Stimulated activated CD4-positive, alpha-beta T cell treated with anti-CD3 and anti-CD28 coated beads, Interleukin-2, amount 100 ng/mL, for 4 hours (primary cell): ENCODE results near the gene HECTD2.
"Not testable (repeated sequence)": the region's sequence is repeated elsewhere in the genome, so short reads cannot be mapped to it uniquely, and the experiment has no call there.

ENCODE experiments used
- DNase-seq: peaks from one replicate; pipeline ENCODE4 v3.0.0-alpha.2; 2020; ENCODE audit warnings: low read depth

Gene HECTD2

GRCh38 chr10:91537614-91538383 lies 127.7 kb downstream of the HECTD2 start:
- DNase-seq: no peak

- no peak for DNase-seq
Measured at GRCh38 chr10:91539930-91540329, 129.8 kb downstream of the HECTD2 start.

DNA sequence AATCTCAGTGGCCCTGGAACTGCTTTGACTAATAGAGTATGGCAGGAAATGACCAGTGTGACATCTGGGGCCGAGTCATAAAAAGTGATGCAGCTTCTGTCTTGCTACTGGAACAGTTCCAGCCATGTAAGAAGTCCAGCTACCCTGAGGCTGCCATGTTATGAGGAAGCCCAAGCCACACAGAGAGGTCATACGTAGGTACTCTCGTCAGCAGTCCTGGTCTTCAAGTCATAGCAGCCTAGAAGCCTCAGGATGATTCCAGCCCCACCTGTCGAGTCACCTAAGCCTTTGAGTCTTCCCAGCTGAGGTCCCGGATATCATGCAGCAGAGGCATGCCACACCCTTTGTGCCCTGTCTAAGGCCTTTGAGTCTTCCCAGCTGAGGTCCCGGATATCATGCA lies 130.6 kb downstream of the HECTD2 start:
- no peak for DNase-seq

- no peak for DNase-seq
Measured at GRCh38 chr10:91541481-91541880, 131.3 kb downstream of the HECTD2 start.

DNA sequence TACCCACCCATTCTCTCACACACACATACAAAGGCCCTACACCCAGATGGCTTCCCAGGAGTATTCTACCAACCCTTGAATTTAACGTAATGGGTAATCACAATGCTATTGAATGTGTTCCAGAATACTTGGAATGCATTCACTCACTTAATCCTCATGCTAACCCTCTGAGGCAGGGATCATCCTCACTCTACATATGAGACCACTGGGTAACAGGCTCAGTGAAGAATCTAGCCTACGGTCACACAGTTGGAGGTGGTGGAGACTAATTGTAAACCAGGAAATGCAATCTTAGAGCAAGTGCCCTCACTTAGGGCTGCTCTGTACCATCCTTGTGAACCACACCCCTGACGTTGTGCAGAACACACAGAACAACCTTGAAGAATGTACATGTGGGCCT lies 135.2 kb downstream of the HECTD2 start:
- no peak for DNase-seq

DNA sequence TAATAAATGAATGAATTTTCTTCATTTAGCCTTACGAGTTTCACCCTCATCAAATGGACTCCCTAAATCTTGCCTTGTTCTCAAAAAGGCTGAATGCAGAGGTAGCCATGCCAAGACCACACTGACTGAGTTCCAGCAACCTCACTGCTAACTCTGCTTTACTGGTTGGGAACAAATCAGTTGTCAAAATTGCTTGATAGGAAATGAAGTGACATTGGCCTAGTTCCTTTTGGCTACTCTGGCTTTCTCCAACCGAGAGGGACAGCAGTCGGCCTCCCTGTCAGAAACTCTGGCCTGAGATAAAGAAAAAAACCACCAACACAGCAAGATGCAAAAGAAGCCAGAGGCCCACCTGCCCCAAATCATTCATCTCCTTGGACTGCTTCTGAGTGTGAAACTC lies 135.7 kb downstream of the HECTD2 start:
- no peak for DNase-seq

- no peak for DNase-seq
Measured at GRCh38 chr10:91549262-91549661, 139.1 kb downstream of the HECTD2 start.

- DNase-seq: no peak
Measured at GRCh38 chr10:91550021-91550420, 139.9 kb downstream of the HECTD2 start.

DNA sequence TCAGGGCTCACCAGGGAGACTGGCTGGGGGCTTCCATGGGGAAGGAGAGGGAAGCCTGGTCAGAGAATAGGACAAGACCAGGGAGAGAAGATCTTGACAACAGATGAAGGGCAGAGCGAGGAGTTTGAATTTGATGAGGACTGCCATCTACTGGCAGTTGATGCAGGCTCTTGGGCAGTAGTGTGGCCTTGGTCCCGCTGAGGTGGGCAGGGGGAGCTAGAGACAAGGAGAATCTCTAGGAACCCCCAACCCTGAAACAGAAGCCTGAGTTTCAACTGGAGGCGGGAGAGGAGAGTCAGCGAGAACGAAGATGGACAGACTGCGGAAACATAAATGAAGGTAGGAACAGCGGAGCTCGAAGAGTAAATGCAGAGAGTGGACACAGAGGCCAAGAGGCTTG lies 141.7 kb downstream of the HECTD2 start:
- DNase-seq: no peak

DNA sequence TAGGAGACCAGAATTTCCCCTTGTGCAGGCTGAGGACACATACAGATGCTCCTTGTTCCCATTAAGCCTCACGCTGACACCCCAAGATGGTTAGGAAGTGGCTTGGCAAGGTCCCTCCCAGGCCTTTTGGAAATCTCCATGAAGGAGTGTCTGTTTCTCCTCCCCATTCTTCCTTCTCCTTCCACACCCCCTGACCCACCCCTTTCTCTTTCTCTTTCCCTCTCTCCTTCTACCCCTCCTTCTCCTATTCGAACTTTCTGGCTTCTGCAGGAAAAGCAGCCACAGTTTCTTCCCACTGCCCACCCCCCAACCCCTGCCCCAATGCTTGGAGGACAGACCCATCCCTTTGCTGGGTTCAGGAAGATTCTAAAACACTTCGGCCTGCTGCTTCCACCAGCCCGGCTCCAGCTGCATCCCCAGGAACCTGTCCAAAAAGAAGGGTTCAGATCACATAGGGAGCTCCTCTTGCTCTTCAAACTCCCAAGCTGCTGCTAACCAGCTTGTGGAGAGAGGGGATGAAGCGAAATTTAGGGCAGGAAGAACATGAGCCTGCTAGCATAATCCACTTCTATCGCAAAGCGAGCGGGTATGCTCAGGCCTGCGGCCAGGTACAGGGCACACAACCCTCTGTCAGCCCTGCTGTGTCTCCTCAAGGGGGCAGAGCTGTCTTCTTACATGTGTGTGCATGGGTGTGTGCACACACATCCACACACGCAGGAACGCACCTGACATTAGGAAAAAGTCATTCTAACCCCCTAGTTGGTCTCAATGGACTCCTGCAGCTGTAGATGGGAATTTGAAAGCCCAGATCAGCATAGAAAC lies 142.3 kb downstream of the HECTD2 start:
- DNase-seq: no peak

DNA sequence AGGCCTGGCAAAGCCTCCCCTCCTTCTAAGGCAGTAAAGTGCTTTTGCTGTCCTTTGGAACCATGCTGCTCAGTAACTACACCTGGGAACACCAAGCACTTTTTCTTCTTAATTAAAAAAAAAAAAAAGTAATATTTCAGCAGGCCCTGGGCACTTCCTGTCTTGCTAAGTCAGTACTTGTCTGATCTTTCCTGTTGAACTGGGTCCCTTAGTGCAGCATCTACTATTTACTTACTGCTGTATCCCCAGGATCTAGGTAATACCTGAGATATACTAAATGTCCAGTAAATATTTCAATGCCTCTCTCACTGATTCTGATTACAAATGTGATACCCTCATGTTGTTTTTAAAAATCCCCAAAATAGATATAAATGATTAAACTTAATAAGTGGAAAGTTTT lies 145.3 kb downstream of the HECTD2 start:
- DNase-seq: no peak

DNA sequence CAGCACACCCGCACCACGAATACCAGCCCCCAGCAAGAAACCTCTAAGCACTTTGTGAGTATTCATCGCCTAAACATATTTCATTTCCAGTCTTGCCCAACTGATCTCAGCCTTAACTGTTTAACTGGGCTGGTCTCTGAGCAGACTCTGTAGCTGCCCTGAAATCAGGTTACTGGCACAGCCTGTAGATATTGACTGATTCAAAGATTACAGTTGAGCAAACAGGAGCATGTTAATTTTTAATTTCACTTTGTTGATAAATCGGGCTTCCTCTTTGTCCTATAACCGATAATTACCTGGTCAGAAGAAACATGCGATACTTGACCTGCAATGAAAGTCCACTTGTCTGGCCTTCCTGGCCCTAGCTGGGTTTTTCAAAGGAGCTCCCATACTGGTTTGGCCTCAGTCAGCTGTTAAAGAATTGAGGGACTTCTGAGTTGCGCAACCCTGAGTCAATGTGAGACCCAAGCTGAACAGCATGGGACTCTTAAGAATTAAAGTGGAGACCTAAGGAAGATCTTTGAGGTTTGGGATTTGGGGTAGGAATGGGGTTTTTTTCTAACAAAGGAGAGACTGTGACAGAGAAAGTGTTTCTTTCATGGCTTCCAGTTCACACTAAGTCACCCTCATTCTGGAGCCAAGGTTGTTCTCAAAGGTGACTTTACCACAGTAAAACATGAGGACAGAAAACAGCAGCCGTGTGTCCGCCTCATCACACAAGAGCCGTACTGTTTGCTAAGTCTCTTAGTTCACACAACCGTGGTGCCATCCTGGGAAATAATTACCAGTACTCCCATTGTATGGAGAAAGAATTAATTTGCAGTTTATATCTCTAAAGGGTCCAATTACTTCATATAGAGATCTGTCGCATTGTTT lies 146.8 kb downstream of the HECTD2 start:
- DNase-seq: no peak

DNA sequence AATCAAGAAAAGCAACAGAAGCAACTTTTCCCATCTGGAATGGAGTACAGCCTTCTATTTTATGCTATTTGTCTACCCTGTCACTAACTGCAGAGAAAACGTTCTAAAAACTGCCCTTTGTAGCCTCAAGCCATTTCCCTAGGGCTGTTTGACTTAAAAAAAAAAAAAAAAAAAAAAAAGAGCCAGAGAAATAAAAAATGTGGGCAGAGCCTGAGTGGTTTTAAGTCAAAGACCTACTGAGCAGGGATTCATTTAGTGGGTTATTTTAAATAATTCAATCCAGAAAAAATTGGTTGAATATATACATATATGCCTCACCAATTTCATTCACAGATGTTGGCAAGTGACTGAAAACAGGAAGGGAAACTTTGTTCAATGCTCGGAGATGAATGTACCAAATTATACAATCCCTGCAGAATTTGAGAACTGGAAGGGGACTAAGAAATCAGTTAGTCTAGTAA lies 147.5 kb downstream of the HECTD2 start:
- DNase-seq: no peak

- DNase-seq: no peak
Measured at GRCh38 chr10:91558473-91558872, 148.3 kb downstream of the HECTD2 start.

DNA sequence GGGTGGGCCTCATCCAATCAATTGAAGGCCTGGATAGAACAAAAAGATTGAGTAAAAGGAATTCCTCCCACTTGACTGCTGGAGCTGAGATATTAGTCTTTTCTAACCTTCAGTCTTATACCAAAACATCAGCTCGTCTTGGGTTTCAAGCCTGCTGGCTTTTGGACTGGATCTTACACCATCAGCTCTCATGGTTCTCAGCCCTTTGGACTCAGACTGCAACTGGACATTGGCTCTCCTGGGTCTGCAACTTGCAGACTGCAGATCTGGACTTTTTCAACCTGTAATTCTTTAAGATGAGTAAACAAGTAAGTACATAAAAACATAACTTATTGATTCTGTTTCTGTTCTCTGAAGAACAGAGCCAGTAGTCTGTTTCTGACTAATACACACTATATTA lies 149.0 kb downstream of the HECTD2 start:
- no peak for DNase-seq

- DNase-seq: no peak
Measured at GRCh38 chr10:91559750-91560149, 149.6 kb downstream of the HECTD2 start.

- DNase-seq: not testable (repeated sequence)
Measured at GRCh38 chr10:91560827-91561226, 150.7 kb downstream of the HECTD2 start.

- DNase-seq: no peak
Measured at GRCh38 chr10:91562839-91563581, 152.9 kb downstream of the HECTD2 start.

GRCh38 chr10:91564026-91564425 lies 153.9 kb downstream of the HECTD2 start:
- DNase-seq: no peak
